ENCODE data around the gene ANLN.

ANLN gene

GRCh38 chr7:36400036-36400435, 10.4 kb downstream of the ANLN start:
- no peak for TF ChIP-seq CTCF (IDR thresholded peaks at IDR 0.05)
- no peak overlapping the region for H3K4me3 ChIP-seq

GRCh38 chr7:36400606-36401005, 10.9 kb downstream of the ANLN start:
- DNase-seq: no peak
- intact Hi-C loops (cut with DNase I; ENCODE audit: low total_unique reads): no loop called here
- Histone ChIP-seq H3K9me3 (no peaks in the 10 kb centered on the region), H3K27ac (no peak overlapping the region), H3K4me1 (no peaks in the 10 kb centered on the region), H3K4me3 (no peak overlapping the region), H3K27me3 (no peaks in the 10 kb centered on the region), H3K36me3 (no peaks in the 10 kb centered on the region)
- TF ChIP-seq CTCF (IDR thresholded peaks at IDR 0.05): no peak

More at GRCh38 chr7:36400036-36400435, 10.4 kb downstream of the ANLN start:
- Histone ChIP-seq H3K27ac (no peak overlapping the region), H3K9me3 (no peaks in the 10 kb centered on the region), H3K4me1 (no peaks in the 10 kb centered on the region), H3K36me3 (no peaks in the 10 kb centered on the region), H3K27me3 (no peaks in the 10 kb centered on the region)
- intact Hi-C loops (cut with DNase I; ENCODE audit: low total_unique reads): no loop called here
- DNase-seq: no peak

GRCh38 chr7:36403452-36403851, 13.8 kb downstream of the ANLN start:
- H3K4me3 ChIP-seq: no peak overlapping the region
- DNase-seq: no peak
- no peak overlapping the region for H3K27ac ChIP-seq
- H3K27me3 ChIP-seq: no peaks in the 10 kb centered on the region
- no peaks in the 10 kb centered on the region for H3K9me3 ChIP-seq
- no peaks in the 10 kb centered on the region for H3K36me3 ChIP-seq
- TF ChIP-seq CTCF (IDR thresholded peaks at IDR 0.05): no peak
- no peaks in the 10 kb centered on the region for H3K4me1 ChIP-seq
- intact Hi-C loops (cut with DNase I; ENCODE audit: low total_unique reads): no loop called here

- Histone ChIP-seq H3K27me3 (no peaks in the 10 kb centered on the region), H3K4me1 (no peaks in the 10 kb centered on the region), H3K9me3 (no peaks in the 10 kb centered on the region), H3K36me3 (no peaks in the 10 kb centered on the region), H3K4me3 (no peak overlapping the region), H3K27ac (no peak overlapping the region)
- TF ChIP-seq CTCF (IDR thresholded peaks at IDR 0.05): no peak
- no peak for DNase-seq
- intact Hi-C loops (cut with DNase I; ENCODE audit: low total_unique reads): no loop called here
These were observed 15.2 kb downstream of the ANLN start for GRCh38 chr7:36404639-36405408.

DNA sequence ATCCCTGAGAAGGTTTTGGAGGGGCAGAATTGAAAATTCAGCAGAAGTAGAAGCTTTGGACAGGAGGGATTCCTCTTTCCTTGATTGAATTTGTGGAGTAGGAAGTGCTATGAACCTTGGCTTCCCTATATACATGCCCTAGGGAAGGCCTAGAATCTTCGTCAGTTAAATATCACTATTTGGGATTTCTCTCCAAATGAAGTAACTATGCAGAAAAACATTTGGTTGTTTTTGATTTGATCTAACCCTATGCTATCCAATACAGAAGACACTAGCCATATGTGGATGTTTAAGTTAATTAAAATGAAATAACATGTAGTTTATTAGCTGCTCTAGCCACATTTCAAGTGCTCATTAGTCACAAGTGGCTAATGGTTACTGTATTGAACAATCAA, 15.7 kb downstream of the ANLN start:
- Histone ChIP-seq H3K27me3 (no peaks in the 10 kb centered on the region), H3K27ac (no peak overlapping the region), H3K9me3 (no peaks in the 10 kb centered on the region), H3K4me3 (no peak overlapping the region), H3K36me3 (no peaks in the 10 kb centered on the region), H3K4me1 (no peaks in the 10 kb centered on the region)
- intact Hi-C loops (cut with DNase I; ENCODE audit: low total_unique reads): no loop called here
- no peak for DNase-seq
- TF ChIP-seq CTCF (IDR thresholded peaks at IDR 0.05): no peak
